Sigmoid colon (tissue), 4 donors: ENCODE results near the gene PYDC2.

Experiments
- CTCF ChIP-seq, 4 experiments: fragments of 450-650 bp in 3 of 4; fragments of 200-600 bp in 1 of 4; IDR thresholded peaks; one replicate each; pipeline ENCODE4 v1.5.1; 2016 to 2019; ENCODE audit warnings: antibody characterized with exemption in 4 of 4, mild to moderate bottlenecking in 3 of 4, moderate library complexity in 2 of 4
- EP300 ChIP-seq, 4 donors: sonication (generic); formaldehyde crosslinking; IDR thresholded peaks; one replicate each; pipeline ENCODE4 v1.6.1; 2017; ENCODE audit warnings: antibody characterized with exemption in 4 of 4
- POLR2A ChIP-seq, 2 donors: fragments of 450-650 bp; IDR thresholded peaks; one replicate each; pipeline ENCODE4 v1.6.1; 2016; ENCODE audit warnings: antibody characterized with exemption in 2 of 2, mild to moderate bottlenecking in 2 of 2, moderate library complexity in 2 of 2

GRCh38 chr3:191502583-191502982 lies 41.6 kb downstream of the PYDC2 start:
- TF ChIP-seq CTCF (IDR thresholded peaks at IDR 0.05) = no peak
- no peak for TF ChIP-seq EP300 (IDR thresholded peaks at IDR 0.05)
- TF ChIP-seq POLR2A (IDR thresholded peaks at IDR 0.05) = no peak
